NCI-H2227 (cell line): ENCODE results near the gene GLRX.

Experiments used
- DNase-seq: peaks from one replicate; lab custom pipeline; 2025; ENCODE audit not compliant: unreplicated experiment; lab: John Stamatoyannopoulos, UW

Gene GLRX

DNA sequence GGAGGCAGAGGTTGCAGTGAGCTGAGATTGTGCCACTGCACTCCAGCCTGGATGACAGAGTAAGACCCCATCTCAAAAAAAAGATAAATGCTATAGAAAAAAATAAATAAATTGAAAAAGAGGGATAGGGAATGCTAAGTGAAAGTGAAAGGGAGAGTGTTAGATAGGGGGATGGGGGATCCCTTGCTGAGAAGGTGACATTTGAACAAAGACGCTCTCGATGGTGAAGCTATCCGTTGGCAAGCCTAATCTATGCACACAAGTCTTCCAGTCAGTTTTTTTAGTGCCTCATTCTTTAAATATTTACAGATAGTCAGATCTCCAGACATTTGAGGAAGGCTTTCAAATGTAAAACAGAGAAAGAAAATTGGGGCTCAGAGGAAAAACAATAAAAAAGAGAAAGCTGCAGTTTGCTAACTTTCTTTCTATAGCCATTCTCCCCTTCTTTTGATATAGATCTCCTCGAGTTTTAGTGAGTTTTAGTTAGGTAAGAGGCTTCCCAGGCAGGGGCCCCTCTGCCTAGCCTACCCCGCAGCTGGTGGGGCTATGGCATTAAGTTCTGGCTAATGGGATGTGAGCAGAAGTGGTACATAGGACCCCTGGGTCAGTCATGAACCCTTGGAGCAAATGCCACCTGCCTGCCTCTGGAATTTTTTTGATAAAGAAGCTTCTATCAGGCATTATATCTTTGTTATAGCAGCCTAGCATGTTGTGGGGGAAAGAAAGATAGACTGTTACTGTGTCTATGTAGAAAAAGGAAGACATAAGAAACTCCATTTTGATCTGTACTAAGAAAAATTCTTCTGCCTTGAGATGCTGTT lies 12.0 kb downstream of the GLRX start:
- DNase-seq: no peak

GRCh38 chr5:95809414-95809960 lies 13.0 kb downstream of the GLRX start:
- DNase-seq: no peak

GRCh38 chr5:95808686-95809413 lies 13.7 kb downstream of the GLRX start:
- peak; percentile 3 for DNase-seq

DNA sequence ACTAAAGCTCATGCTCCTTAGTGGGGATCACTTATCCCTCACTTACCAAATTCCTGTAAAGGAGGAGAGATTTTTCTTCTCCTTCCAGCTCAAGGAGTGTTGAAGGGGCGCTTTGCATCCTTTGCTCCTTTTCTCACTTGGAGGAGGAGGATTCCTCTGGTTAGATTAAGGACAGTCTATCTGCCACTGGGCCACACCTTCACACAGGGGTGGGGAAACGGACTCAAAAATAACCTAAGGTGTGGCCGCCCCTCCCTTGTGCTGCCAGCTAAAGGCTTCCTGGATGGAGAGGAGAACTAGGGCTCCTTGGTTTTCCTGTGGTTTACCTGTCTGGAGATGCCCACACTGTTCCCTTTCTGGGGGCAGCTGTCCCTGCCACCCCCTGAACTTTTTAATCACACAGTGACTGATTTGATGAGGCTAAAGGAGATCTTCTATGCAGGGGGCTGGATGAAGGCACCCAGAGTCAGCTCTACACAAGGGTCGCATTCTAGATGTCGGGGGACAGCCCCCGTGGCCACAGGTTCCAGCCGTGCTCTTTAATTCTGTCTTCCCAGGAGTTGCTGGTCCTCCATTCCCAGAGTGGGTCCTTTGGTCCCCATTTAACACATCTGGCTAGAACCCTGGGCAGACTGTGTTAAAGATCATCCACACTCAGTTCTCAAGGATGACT lies 14.4 kb downstream of the GLRX start:
- no peak for DNase-seq

DNA sequence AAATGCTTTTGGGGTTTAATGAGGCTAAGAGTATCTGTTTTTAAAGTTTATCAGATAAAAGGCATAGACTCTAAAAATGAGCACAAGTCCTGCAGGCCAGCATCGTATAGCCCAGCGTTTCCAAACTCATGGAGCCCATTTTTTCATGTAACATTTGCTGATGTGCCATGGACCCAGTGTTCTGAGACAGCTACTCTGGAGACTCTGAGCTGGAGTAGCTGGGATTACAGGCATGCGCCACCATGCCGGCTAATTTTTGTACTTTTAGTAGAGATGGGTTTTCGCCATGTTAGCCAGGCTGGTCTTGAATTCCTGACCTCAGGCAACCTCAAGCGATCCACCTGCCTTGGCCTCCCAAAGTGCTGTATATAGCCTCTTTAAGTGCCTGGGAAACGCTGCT lies 15.8 kb downstream of the GLRX start:
- DNase-seq: no peak

- DNase-seq: no peak
These were observed 17.6 kb downstream of the GLRX start for GRCh38 chr5:95804736-95805539.

GRCh38 chr5:95803271-95804148 lies 19.0 kb downstream of the GLRX start:
- DNase-seq: no peak

- no peak for DNase-seq
These were observed 20.6 kb downstream of the GLRX start for GRCh38 chr5:95801961-95802360.

DNA sequence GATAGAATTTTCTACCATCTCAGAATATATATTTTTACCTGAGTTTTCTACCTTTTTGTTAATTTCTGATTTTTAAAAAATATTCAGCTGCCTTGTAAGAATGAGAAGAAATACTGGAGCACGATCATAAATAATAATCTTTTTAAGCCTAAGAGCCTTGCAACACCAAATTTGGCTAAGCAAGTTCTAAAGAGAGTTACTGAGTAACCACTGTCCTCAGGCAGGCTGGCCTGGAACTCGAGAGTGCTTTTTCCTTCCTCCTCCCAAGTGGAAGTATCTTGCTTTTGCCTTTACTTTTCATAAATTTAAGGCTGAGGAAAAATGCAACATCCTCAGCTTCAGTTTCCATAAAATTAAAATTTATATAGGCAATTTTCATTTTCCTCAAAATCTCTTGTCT lies 21.0 kb downstream of the GLRX start:
- no peak for DNase-seq

- DNase-seq: no peak
These were observed 22.0 kb downstream of the GLRX start for GRCh38 chr5:95800553-95800952.

- DNase-seq: peak; percentile 22
These were observed 23.2 kb downstream of the GLRX start for GRCh38 chr5:95799191-95799835.

DNA sequence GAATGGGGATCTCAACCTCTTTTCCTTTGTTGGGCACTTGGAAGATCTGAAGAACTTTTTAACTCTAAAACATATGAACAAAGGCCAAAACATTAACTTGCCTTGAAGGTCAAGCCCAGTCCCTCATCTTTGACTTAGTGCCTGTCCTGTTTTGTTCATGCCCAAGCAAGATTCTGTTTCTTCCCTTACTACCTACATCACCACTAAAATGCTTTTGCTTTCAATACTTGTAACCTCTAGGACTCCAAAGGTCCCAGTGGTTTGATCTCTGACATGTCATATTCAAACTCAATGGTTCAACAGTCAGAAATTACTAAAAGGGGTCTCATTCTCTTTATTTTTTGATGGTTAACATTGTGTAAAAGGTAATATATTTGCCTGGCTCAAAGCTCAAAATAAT lies 24.0 kb downstream of the GLRX start:
- no peak for DNase-seq

GRCh38 chr5:95798048-95798447 lies 24.5 kb downstream of the GLRX start:
- no peak for DNase-seq

- no peak for DNase-seq
These were observed 25.2 kb downstream of the GLRX start for GRCh38 chr5:95797301-95797700.

DNA sequence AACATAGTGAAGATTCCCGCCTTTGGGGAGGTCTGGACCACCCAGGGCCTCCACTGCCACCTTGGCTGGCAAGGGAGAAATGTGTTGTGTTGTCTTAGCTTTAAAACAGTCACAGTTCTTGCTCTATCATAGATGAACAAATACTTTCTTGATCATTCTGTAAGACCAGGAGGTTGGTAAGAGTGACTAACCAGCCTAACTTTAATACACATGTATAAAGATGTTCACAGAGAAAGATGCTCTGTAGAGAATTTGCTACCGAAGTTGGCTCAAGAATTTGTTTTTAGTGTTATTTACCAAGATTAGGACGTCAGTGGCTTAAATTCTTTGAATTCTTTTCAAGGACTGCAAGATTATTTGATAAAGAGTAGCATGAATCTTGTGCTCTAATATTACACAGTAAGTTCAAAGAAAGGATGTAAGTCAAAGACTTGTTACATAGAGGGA lies 28.4 kb downstream of the GLRX start:
- DNase-seq: no peak

DNA sequence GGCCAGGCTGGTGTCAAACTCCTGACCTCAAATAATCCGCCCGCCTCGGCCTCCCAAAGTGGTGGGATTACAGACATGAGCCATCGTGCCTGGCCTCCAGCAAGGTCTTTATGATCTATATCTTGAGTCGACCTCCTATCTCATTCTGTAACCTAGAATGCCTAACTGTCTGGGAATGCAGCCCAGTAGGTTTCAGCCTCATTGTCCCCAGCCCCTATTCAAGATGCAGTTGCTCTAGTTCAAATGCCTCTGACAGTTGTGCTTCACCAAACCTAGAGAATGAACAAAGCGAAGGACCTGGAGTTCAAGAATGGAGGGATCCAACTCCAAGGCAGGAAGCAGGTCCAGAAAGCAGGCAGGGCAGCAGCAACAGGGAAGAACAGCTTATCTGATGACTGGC lies 30.8 kb downstream of the GLRX start:
- DNase-seq: no peak

GRCh38 chr5:95788493-95788892 lies 34.0 kb downstream of the GLRX start:
- no peak for DNase-seq

DNA sequence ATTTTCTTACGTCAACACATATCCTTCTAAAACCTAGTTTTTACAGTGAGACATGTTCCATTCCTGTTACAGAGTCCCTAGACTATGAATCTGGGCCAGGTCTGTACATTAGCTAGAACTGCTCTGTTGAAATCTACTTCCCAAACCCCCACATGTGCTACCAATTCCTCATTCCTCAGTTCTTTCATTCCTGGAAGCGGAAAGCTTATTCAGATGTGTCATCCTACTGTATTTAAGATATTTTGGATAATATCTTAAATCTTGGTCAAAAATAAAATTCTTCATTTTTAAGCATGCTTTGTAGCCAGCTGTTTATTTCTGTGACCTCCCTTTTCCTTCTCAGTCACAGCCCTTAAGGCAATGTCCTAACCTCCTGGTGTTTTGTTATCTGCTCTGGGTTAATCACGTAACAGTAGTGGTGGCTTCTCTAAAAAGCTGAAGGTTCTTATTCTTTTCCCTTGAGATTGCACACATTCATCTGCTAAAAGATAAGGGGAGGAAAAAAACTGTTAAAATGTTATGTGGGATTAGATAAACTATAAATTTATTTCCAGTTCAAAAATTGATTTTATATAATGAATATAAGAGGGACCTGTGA lies 35.6 kb downstream of the GLRX start:
- no peak for DNase-seq
